Heart left ventricle (tissue), 16 donors: ENCODE results near the gene FOXN3. TPM values are rescaled to one million over a fixed set of nuclear protein-coding genes. Genes with fewer than 3 reads are reported as not detected.

Source experiments
- ATAC-seq, 4 donors: fragments of 200-7000 bp; cut with Tn5 transposase; one replicate each; pipeline ENCODE4 v1.9.1; 2020 to 2022; ENCODE audit warnings: moderate library complexity in 4 of 4, mild to moderate bottlenecking in 3 of 4, moderate number of reproducible peaks in 1 of 4
- DNase-seq, 5 donors: peaks; one replicate each; pipeline ENCODE4 v3.0.0-alpha.2; 2020
- H3K27ac ChIP-seq, 12 donors: fragments of 200-600 bp; sonication (generic) in 4 of 12; one replicate each; pipeline versions ENCODE4 v1.5.0 to v1.8.0; 2016 to 2022; ENCODE audit warnings: mild to moderate bottlenecking in 2 of 12
- H3K27me3 ChIP-seq, 9 donors: fragments of 200-600 bp; sonication (generic) in 2 of 9; one replicate each; pipeline versions ENCODE4 v1.5.1 to v1.8.0; 2016 to 2022; ENCODE audit warnings: mild to moderate bottlenecking in 3 of 9
- H3K36me3 ChIP-seq, 9 donors: fragments of 200-600 bp; sonication (generic) in 2 of 9; one replicate each; pipeline versions ENCODE4 v1.5.0 to v1.8.0; 2018 to 2022; ENCODE audit warnings: mild to moderate bottlenecking in 2 of 9
- H3K4me1 ChIP-seq, 12 donors: fragments of 200-600 bp; sonication (generic) in 4 of 12; one replicate each; pipeline versions ENCODE4 v1.5.0 to v1.8.0; 2016 to 2022; ENCODE audit warnings: mild to moderate bottlenecking in 3 of 12
- H3K4me3 ChIP-seq, 12 donors: fragments of 200-600 bp; sonication (generic) in 4 of 12; one replicate each; pipeline versions ENCODE4 v1.5.0 to v1.8.0; 2017 to 2022; ENCODE audit warnings: mild to moderate bottlenecking in 9 of 12, moderate library complexity in 4 of 12
- H3K9me3 ChIP-seq, 12 donors: fragments of 200-600 bp; sonication (generic) in 4 of 12; one replicate each; pipeline versions ENCODE4 v1.5.0 to v1.8.0; 2016 to 2022; ENCODE audit warnings: mild to moderate bottlenecking in 1 of 12
- POLR2A ChIP-seq, 2 donors: fragments of 450-650 bp; IDR thresholded peaks; one replicate each; pipeline ENCODE4 v1.6.1; 2017; ENCODE audit warnings: antibody characterized with exemption in 2 of 2, mild to moderate bottlenecking in 2 of 2, moderate library complexity in 2 of 2
- WGBS, 4 donors: extraction: QIAGEN DNeasy Blood & Tissue Kit in 2 of 4; methylation state at CpG; one replicate each; pipeline versions ENCODE4 v1.1.5 to v1.1.7; 2013 to 2018; 5-methylcytosine and 5-hydroxymethylcytosine counted together
- intact Hi-C, 10 donors: fragments of 100-400 bp; cut with DNase I; formaldehyde crosslinking; loops; one replicate each; pipeline versions ENCODE4 v1.11.1 to v1.14.2; 2022
- polyA plus RNA-seq, 2 donors: library from polyadenylated mRNA; stranded (reverse); fragments of 200-250 nt; gene quantifications; one replicate each; pipeline ENCODE4 v1.2.3, GENCODE V29; 2013
- total RNA-seq, 9 donors: library from RNA; depleted of rRNA in 2 of 9; stranded (reverse); fragments of >200 nt in 2 of 9; fragmentation: NEBNext Ultra II Directional in 3 of 9; extraction: Animal tissue kit (Norgen Biotek cat#: 25700) in 3 of 9; gene quantifications; one replicate each; pipeline versions ENCODE4 v1.1.0 to v1.2.4, GENCODE V29; 2016 to 2023
- TF ChIP-seq, protein P1 (sequence below), 12 donors: fragments of 200-600 bp; sonication (generic) in 4 of 12; IDR thresholded peaks; one replicate each; pipeline versions ENCODE4 v1.5.0 to v1.8.0; 2018 to 2022; ENCODE audit warnings: antibody characterized with exemption in 12 of 12, mild to moderate bottlenecking in 5 of 12
- donor health status: ischemic (EF 13 %, LVEDD 7.1; RV severe dilation, severe dysfunction).
- donor health status: healthy with polysubstance abuse.
- donor health status: DM: no; HTN: yes; CAD: no.
- donor health status: DM: no; HTN: no; CAD: no.
- donor health status: ischemic (EF 25% LVEDD 6.9; RV normal size, moderate dysfunction).
- donor health status: ischemic (EF 25% LVEDD 5.7; RV mildly dilated, moderate dysfunction).
- donor health status: healthy.
- donor health status: DM: yes; HTN: yes; CAD: no.
- donor health status: ischemic (EF 35%, LVEDD 5.7; RV mildly dilated, moderate dysfunction).
- donor health status: nonischemic (EF 11% LVEDD 7.7; RV severe dilation, severe dysfunction).
- donor health status: DM: yes; HTN: yes; CAD: no.
- donor health status: PGD.
- donor health status: ischemic (EF 29% LVEDD 5.4; RV normal size, mild dysfunction).
- donor health status: nonischemic (EF 23%, LVEDD 6.1; RV moderate dilation, normal function).

The FOXN3 gene
- total and polyA plus RNA-seq, 11 donors = 24.4 to 161 (median 111) TPM

DNA sequence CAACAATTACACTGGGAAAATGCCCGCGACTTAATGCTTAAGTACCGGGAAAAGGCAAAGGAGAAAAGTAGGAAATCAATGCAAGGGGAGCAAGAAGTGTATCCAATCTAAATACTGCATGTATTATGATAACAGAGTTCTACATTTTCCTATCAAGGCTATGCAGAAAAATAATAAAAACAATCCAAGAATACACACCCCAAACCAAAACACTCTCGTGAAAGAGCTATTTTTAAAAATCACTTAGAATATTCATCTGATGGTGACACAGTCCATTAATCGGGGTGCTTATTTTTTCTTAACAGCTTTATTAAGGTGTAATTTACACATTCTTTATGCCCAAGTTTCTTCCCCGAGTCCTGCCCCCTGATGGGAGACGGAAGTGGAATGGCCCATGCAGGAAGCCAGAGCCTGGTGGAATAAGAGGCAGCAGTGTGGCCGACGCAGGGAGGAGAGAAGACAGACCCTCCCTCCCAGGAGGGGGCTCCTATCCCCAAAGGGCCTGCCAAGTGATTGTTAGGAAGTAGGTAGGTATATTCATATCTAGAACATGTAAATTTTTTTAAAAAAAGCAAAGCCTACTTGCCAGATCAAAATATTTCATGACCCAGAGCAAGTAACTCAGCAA, 174.3 kb downstream of the FOXN3 start:
- Histone ChIP-seq H3K4me3 (peak overlapping the region in 1 of 12 donors; percentile 10), H3K27me3 (no peaks in the 10 kb centered on the region), H3K9me3 (no peaks in the 10 kb centered on the region), H3K4me1 (peaks cover 8 to 50% (median 30%) of the 10 kb centered on the region in 12 donors), H3K36me3 (peaks cover 0 to 5% (median 0%) of the 10 kb centered on the region in 9 donors), H3K27ac (peak overlapping the region in 7 of 12 donors; percentile 18 to 52 (median 33))
- DNase-seq = no peak
- 49 to 54% (median 51%) methylated on average over 9 of the region's 9 CpGs for WGBS, 4 donors
- TF ChIP-seq POLR2A (IDR thresholded peaks at IDR 0.05) = no peak
- TF ChIP-seq, protein P1, sequence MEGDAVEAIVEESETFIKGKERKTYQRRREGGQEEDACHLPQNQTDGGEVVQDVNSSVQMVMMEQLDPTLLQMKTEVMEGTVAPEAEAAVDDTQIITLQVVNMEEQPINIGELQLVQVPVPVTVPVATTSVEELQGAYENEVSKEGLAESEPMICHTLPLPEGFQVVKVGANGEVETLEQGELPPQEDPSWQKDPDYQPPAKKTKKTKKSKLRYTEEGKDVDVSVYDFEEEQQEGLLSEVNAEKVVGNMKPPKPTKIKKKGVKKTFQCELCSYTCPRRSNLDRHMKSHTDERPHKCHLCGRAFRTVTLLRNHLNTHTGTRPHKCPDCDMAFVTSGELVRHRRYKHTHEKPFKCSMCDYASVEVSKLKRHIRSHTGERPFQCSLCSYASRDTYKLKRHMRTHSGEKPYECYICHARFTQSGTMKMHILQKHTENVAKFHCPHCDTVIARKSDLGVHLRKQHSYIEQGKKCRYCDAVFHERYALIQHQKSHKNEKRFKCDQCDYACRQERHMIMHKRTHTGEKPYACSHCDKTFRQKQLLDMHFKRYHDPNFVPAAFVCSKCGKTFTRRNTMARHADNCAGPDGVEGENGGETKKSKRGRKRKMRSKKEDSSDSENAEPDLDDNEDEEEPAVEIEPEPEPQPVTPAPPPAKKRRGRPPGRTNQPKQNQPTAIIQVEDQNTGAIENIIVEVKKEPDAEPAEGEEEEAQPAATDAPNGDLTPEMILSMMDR (IDR thresholded peaks at IDR 0.05) = no peak
- peak in 3 of 4 donors; percentile 34 to 54 (median 44) for ATAC-seq
- intact Hi-C loops = loop anchor here in 2 of 10 donors (5.0 to 10.0 kb wide), 2 partner anchors 162 to 175 kb away; partner anchors contain the start of gene FOXN3 (in 1 of the 2)

DNA sequence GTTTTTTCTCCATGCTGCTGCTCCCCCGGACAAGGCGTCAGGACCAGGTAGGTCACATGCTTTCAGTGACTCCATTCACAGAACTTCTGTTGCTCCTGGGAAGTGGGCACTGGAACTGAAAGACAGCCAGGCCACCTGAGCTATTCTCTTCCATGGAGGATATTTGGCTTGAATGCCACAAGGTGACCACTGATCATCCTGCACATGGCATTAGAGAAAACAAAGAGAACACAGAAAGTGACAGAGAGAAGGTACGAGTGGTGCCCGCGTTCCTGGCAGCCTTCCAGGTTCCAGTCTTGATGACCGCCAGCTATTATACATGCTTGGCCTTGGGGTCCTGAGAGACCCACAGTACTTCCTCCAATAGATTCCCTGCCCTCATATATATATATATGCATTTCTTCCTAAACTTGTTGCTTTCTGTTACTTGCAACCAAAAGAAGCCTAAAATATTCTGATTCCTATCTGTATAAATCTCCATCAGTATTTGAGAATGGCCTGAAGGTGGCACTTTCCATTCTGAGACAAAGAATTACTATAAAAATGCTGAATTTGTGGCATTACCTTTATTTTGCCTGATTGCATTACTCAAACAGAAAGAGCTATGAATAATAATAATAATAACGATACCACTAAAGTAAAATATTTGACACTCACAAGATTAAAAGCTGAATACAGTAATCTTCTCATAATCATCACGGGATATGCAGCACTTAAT, 174.9 kb downstream of the FOXN3 start:
- H3K36me3 ChIP-seq = peaks cover 0 to 5% (median 0%) of the 10 kb centered on the region in 9 donors
- H3K4me1 ChIP-seq = peaks cover 8 to 49% (median 29%) of the 10 kb centered on the region in 12 donors
- no peaks in the 10 kb centered on the region for H3K9me3 ChIP-seq
- H3K4me3 ChIP-seq = no peak overlapping the region
- 64 to 79% (median 74%) methylated on average over 8 of the region's 8 CpGs for WGBS, 4 donors
- peak overlapping the region in 1 of 12 donors; percentile 16 for H3K27ac ChIP-seq
- intact Hi-C loops = loop anchor here in 2 of 10 donors (5.0 to 10.0 kb wide), 2 partner anchors 163 to 175 kb away; partner anchors contain the start of gene FOXN3 (in 1 of the 2)
- DNase-seq (no peak), ATAC-seq (no peak)
- TF ChIP-seq POLR2A (IDR thresholded peaks at IDR 0.05) = no peak
- TF ChIP-seq, protein P1 (IDR thresholded peaks at IDR 0.05) = no peak
- H3K27me3 ChIP-seq = no peaks in the 10 kb centered on the region

- H3K4me3 ChIP-seq = no peak overlapping the region
- TF ChIP-seq, protein P1 (IDR thresholded peaks at IDR 0.05) = no peak
- TF ChIP-seq POLR2A (IDR thresholded peaks at IDR 0.05) = no peak
- ATAC-seq = no peak
- peaks cover 0 to 5% (median 0%) of the 10 kb centered on the region in 9 donors for H3K36me3 ChIP-seq
- intact Hi-C loops = loop anchor here in 2 of 10 donors (5.0 to 10.0 kb wide), 2 partner anchors 164 to 176 kb away; partner anchors contain the start of gene FOXN3 (in 1 of the 2)
- H3K9me3 ChIP-seq = no peaks in the 10 kb centered on the region
- DNase-seq = no peak
- H3K27me3 ChIP-seq = no peaks in the 10 kb centered on the region
- WGBS, 4 donors = 80 to 84% (median 83%) methylated on average over 4 of the region's 4 CpGs
- H3K4me1 ChIP-seq = peaks cover 8 to 49% (median 32%) of the 10 kb centered on the region in 12 donors
- no peak overlapping the region for H3K27ac ChIP-seq
Measured at GRCh38 chr14:89241257-89241656, 175.8 kb downstream of the FOXN3 start.

DNA sequence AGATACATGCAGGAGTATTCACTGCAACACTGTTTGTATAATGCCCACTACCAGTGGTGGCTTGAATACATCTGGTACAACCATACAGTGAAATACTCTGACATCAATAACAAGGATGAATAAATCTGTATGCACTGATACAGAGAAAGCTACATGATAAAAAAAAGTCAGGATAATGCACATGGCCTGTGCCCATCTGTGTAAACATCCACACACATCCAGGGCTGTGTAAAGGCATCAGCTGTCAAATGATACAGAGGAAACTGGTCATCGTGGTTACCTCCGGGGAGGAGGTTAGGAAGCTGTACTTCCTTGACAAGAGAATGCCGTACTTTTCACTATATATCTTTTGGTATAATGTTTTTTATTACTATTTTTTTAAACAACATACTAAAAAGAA, 176.6 kb downstream of the FOXN3 start:
- H3K27me3 ChIP-seq = no peaks in the 10 kb centered on the region
- H3K27ac ChIP-seq = no peak overlapping the region
- WGBS, 4 donors = 35 to 64% (median 58%) methylated on average over 3 of the region's 3 CpGs
- H3K36me3 ChIP-seq = peaks cover 0 to 5% (median 0%) of the 10 kb centered on the region in 9 donors
- ATAC-seq = peak in 1 of 4 donors; percentile 36
- DNase-seq = no peak
- TF ChIP-seq, protein P1 (IDR thresholded peaks at IDR 0.05) = no peak
- no peak for TF ChIP-seq POLR2A (IDR thresholded peaks at IDR 0.05)
- intact Hi-C loops = loop anchor here in 2 of 10 donors (5.0 to 10.0 kb wide), 2 partner anchors 164 to 177 kb away; partner anchors contain the start of gene FOXN3 (in 1 of the 2)
- peaks cover 8 to 51% (median 32%) of the 10 kb centered on the region in 12 donors for H3K4me1 ChIP-seq
- no peak overlapping the region for H3K4me3 ChIP-seq
- peaks cover 0 to 6% (median 0%) of the 10 kb centered on the region in 12 donors for H3K9me3 ChIP-seq
